Breast epithelium (tissue), 4 donors: ENCODE results near the gene IGF2BP2. TPM values are rescaled to one million over a fixed set of nuclear protein-coding genes. Genes with fewer than 3 reads are reported as not detected.
"Not testable (repeated sequence)": the region's sequence is repeated elsewhere in the genome, so short reads cannot be mapped to it uniquely, and the experiment has no call there.

Experiments used
- DNase-seq, 2 donors: peaks; one replicate each; pipeline ENCODE4 v3.0.0-alpha.2; 2019; ENCODE audit warnings: low spot score in 2 of 2
- H3K27ac ChIP-seq, 2 donors: fragments of 200-600 bp; sonication (generic) in 1 of 2; one replicate each; pipeline ENCODE4 v1.5.1; 2016 to 2019; ENCODE audit warnings: mild to moderate bottlenecking in 1 of 2
- H3K27me3 ChIP-seq, 2 donors: fragments of 200-600 bp; sonication (generic) in 1 of 2; one replicate each; pipeline versions ENCODE4 v1.5.1 to v1.6.0; 2017 to 2019; ENCODE audit warnings: control low read depth in 1 of 2, mild to moderate bottlenecking in 1 of 2
- H3K36me3 ChIP-seq: fragments of 200-600 bp; one replicate; pipeline ENCODE4 v1.5.1; 2019
- H3K4me1 ChIP-seq, 2 donors: fragments of 200-600 bp; sonication (generic); one replicate each; pipeline ENCODE4 v1.5.1; 2016 to 2019; ENCODE audit warnings: control low read depth in 1 of 2
- H3K4me3 ChIP-seq, 3 donors: fragments of 200-600 bp; sonication (generic); 1 replicate in 2 of 3; 2 replicates in 1 of 3; pipeline ENCODE4 v1.5.1; 2016 to 2019; ENCODE audit warnings: mild to moderate bottlenecking in 3 of 3, moderate library complexity in 2 of 3
- H3K9me3 ChIP-seq, 2 donors: fragments of 200-600 bp; sonication (generic) in 1 of 2; one replicate each; pipeline ENCODE4 v1.5.1; 2016 to 2019; ENCODE audit warnings: control low read depth in 1 of 2
- POLR2A ChIP-seq: fragments of 450-650 bp; IDR thresholded peaks from one replicate; pipeline ENCODE4 v1.6.1; 2016; ENCODE audit warnings: antibody characterized with exemption, mild to moderate bottlenecking, moderate library complexity
- POLR2AphosphoS5 ChIP-seq, 3 donors: sonication (generic); formaldehyde crosslinking; IDR thresholded peaks; one replicate each; pipeline ENCODE4 v1.6.1; 2017; ENCODE audit warnings: antibody characterized with exemption in 3 of 3
- intact Hi-C: fragments of 100-400 bp; cut with DNase I; formaldehyde crosslinking; loops from one replicate; pipeline ENCODE4 v1.15.1; 2023; ENCODE audit warnings: low total_unique reads
- total RNA-seq, 3 donors: library from RNA; depleted of rRNA; stranded (reverse); fragments of >200 nt; gene quantifications; one replicate each; pipeline ENCODE4 v1.1.0, GENCODE V29; 2016
- TF ChIP-seq, protein P1 (sequence below), 3 donors: fragments of 450-650 bp; IDR thresholded peaks; one replicate each; pipeline ENCODE4 v1.5.1; 2016 to 2017; ENCODE audit warnings: antibody characterized with exemption in 3 of 3, mild to moderate bottlenecking in 3 of 3, moderate library complexity in 3 of 3

The IGF2BP2 gene
- total RNA-seq, 3 donors from 2014 or later: 4.9 to 27.5 (median 23.8) TPM

DNA sequence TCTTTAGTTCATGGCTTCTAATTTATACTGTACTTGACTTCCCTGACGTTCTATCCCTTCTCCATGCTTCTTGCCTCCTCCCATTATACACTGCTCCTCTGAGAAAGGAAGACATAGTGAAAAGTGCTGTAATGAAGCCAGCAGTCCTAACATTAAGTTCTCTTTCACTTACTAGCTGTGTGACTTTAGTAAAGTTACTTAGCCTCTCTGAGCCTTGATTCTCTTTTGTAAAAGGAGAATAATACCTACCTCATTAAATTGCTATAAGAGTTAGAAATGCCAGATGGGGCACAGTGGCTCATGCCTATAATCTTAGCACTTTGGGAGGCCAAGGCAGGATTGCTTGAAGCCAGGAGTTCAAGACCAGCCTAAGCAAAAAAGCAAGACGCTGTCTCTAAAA lies 18.8 kb upstream of the IGF2BP2 start:
- intact Hi-C loops: no loop called here
- TF ChIP-seq POLR2AphosphoS5 (IDR thresholded peaks at IDR 0.05) (no peak), POLR2A (no peak)
- TF ChIP-seq, protein P1, sequence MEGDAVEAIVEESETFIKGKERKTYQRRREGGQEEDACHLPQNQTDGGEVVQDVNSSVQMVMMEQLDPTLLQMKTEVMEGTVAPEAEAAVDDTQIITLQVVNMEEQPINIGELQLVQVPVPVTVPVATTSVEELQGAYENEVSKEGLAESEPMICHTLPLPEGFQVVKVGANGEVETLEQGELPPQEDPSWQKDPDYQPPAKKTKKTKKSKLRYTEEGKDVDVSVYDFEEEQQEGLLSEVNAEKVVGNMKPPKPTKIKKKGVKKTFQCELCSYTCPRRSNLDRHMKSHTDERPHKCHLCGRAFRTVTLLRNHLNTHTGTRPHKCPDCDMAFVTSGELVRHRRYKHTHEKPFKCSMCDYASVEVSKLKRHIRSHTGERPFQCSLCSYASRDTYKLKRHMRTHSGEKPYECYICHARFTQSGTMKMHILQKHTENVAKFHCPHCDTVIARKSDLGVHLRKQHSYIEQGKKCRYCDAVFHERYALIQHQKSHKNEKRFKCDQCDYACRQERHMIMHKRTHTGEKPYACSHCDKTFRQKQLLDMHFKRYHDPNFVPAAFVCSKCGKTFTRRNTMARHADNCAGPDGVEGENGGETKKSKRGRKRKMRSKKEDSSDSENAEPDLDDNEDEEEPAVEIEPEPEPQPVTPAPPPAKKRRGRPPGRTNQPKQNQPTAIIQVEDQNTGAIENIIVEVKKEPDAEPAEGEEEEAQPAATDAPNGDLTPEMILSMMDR (IDR thresholded peaks at IDR 0.05): no peak

DNA sequence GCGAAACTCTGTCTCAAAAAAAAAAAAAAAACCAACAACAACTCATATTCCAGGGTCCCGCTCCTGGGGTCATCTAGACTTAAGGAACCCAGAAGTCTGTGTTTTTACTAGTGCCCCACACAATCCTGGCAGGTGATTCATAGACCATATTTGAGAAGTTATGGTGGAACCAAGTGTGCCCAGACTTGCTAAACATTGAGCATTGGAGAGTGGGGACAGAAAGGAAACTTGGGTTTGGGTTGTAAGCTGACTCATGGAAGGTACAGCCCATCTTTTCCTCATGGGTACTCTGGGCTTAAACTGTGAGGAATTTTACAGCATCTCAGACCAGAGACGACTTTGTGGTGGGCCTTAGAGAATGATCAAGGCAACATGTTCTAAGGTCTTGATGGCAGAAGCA lies 18.3 kb upstream of the IGF2BP2 start:
- Histone ChIP-seq H3K9me3 (no peaks in the 10 kb centered on the region), H3K27ac (no peak overlapping the region), H3K4me3 (no peak overlapping the region), H3K36me3 (no peaks in the 10 kb centered on the region), H3K4me1 (no peaks in the 10 kb centered on the region), H3K27me3 (no peaks in the 10 kb centered on the region)
- intact Hi-C loops: no loop called here
- DNase-seq: no peak
- TF ChIP-seq, protein P1 (IDR thresholded peaks at IDR 0.05): no peak
- TF ChIP-seq POLR2AphosphoS5 (IDR thresholded peaks at IDR 0.05): no peak
- TF ChIP-seq POLR2A: no peak

More for the DNA sequence above, 18.8 kb upstream of the IGF2BP2 start:
- DNase-seq: no peak
- Histone ChIP-seq H3K27ac (no peak overlapping the region), H3K9me3 (no peaks in the 10 kb centered on the region), H3K36me3 (no peaks in the 10 kb centered on the region), H3K4me3 (no peak overlapping the region), H3K27me3 (no peaks in the 10 kb centered on the region), H3K4me1 (no peaks in the 10 kb centered on the region)

DNA sequence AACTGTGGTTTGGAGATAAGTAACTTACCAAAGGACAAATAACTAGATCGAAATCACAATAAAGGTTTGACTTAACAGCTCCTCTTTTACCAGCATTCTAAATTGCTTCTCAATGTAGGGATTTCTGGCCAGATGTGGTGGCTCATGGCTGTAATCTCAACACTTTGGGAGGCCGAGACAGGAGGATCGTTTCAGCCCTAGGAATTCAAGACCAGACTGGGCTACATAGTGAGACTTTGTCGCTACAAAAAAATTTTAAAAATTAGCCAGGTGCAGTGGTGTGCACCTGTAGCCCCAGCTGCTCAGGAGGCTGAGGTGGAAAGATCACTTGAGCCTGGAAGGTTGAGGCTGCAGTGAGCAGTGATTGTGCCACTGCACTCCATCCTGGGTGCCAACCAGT lies 17.4 kb upstream of the IGF2BP2 start:
- H3K4me3 ChIP-seq: no peak overlapping the region

DNA sequence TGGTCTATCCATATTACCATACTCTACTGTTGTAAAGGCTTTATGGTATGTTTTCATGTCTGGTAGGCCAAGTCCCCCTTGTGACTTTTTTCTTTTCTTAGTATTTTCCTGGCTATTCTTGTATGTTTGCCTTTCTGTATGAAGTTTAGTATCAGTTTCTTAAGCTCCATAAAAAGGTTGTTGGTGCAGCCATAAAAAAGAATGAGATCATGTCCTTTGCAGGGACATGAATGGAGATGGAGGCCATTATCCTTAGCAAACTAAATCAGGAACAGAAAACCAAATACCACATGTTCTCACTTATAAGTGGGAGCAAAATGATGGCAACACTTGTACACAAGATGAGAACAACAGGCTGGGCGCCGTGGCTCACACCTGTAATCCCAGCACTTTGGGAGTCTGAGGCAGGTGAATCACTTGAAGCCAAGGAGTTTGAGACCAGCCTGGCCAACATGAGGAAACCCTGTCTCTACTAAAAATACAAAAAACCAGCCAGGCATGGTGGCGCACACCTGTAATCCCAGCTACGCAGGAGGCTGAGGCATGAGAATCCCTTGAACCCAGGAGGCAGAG lies 13.7 kb upstream of the IGF2BP2 start:
- DNase-seq, H3K4me1 ChIP-seq, intact Hi-C loops, H3K27ac ChIP-seq, H3K9me3 ChIP-seq, H3K36me3 ChIP-seq, H3K4me3 ChIP-seq, H3K27me3 ChIP-seq: not testable (repeated sequence)

More for the DNA sequence above, 17.4 kb upstream of the IGF2BP2 start:
- intact Hi-C loops: no loop called here
- Histone ChIP-seq H3K36me3 (no peaks in the 10 kb centered on the region), H3K27me3 (no peaks in the 10 kb centered on the region), H3K27ac (no peak overlapping the region), H3K4me1 (no peaks in the 10 kb centered on the region), H3K9me3 (no peaks in the 10 kb centered on the region)
- TF ChIP-seq POLR2AphosphoS5 (IDR thresholded peaks at IDR 0.05) (no peak), POLR2A (no peak)
- TF ChIP-seq, protein P1 (IDR thresholded peaks at IDR 0.05): no peak
- no peak for DNase-seq

DNA sequence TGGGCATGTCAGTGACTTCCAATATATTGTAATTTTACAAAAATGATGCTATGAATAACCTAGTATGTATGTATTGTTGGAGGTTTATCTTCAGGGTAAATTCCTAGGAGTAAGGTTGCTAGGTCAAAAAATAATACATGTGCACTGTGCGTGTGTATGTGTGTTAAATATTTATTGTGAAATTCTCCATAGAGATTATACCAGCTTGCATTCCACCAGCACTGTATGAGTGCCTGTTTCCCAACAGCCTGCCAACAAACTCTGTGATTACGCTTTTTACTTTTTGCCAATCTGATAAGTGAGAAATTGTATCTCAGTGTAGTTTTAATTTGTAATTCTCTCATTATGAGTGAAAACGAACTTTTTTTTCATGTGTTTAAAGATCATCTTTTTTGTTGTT lies 12.6 kb upstream of the IGF2BP2 start:
- H3K4me1 ChIP-seq: no peaks in the 10 kb centered on the region
- no peaks in the 10 kb centered on the region for H3K27me3 ChIP-seq
- DNase-seq: no peak
- TF ChIP-seq, protein P1 (IDR thresholded peaks at IDR 0.05): no peak
- TF ChIP-seq POLR2AphosphoS5 (IDR thresholded peaks at IDR 0.05) (no peak), POLR2A (no peak)
- H3K27ac ChIP-seq: no peak overlapping the region
- intact Hi-C loops: no loop called here
- no peak overlapping the region for H3K4me3 ChIP-seq
- H3K36me3 ChIP-seq: no peaks in the 10 kb centered on the region
- H3K9me3 ChIP-seq: no peaks in the 10 kb centered on the region

DNA sequence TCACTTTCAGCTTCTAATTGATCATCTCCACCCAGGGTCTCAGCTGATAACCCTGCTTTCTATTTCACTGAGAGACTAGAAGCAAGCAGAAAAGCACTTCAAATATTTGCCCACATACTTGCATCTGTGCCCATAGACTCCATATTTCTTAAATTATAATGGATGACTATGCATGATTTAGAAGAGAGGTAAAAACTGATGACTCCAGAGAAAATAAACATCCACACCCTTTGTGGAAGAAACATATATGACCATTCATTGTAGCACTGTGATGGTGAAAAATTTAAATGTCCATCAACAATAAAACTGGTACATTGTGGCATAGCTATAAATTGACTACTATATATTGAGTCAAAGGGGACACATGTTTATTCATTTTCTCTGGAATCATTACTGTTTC lies 7.1 kb upstream of the IGF2BP2 start:
- DNase-seq: no peak
- H3K36me3 ChIP-seq: no peaks in the 10 kb centered on the region
- H3K27ac ChIP-seq: no peak overlapping the region
- no peaks in the 10 kb centered on the region for H3K9me3 ChIP-seq
- TF ChIP-seq POLR2A (no peak), POLR2AphosphoS5 (IDR thresholded peaks at IDR 0.05) (no peak)
- TF ChIP-seq, protein P1 (IDR thresholded peaks at IDR 0.05): no peak
- intact Hi-C loops: no loop called here
- no peak overlapping the region for H3K4me3 ChIP-seq
- peaks cover 0 to 7% of the 10 kb centered on the region in 2 donors for H3K27me3 ChIP-seq
- H3K4me1 ChIP-seq: no peaks in the 10 kb centered on the region
